IPS DF 19.7 (cell line): ENCODE results near the gene POLE3.
"Not testable (repeated sequence)": the region's sequence is repeated elsewhere in the genome, so short reads cannot be mapped to it uniquely, and the experiment has no call there.

Experiments
- DNase-seq: peaks from one replicate; pipeline ENCODE4 v3.0.0-alpha.2; 2013; ENCODE audit warnings: low read depth, low spot score

The POLE3 gene

DNA sequence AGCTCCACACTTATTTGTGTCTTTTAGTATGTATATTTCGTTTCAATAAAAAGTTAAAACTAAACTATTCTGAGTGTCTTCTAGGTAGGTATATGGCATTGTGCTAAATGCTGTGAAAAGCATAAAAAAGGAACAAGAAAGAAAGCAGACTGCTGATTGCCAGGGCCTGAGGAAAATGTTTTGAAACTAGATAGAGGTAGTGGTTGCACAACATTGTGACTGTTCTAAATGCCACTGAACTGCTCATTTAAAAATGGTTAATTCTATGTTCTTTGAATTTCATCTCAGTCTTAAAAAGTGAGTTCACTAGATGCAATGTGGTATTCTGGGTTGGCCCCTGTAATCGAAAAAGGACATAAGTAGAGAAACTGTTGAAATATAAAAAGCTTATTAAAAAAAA is 6.8 kb downstream of the POLE3 start:
- no peak for DNase-seq

GRCh38 chr9:113401027-113401792 is 9.3 kb downstream of the POLE3 start, which contains the start of gene ALAD:
ALAD (minus strand) TSS chr9:113401284; CDS start chr9:113393559, 7,725 bp downstream.
- DNase-seq: no peak

GRCh38 chr9:113399646-113400200 is 10.8 kb downstream of the POLE3 start:
- DNase-seq: no peak

DNA sequence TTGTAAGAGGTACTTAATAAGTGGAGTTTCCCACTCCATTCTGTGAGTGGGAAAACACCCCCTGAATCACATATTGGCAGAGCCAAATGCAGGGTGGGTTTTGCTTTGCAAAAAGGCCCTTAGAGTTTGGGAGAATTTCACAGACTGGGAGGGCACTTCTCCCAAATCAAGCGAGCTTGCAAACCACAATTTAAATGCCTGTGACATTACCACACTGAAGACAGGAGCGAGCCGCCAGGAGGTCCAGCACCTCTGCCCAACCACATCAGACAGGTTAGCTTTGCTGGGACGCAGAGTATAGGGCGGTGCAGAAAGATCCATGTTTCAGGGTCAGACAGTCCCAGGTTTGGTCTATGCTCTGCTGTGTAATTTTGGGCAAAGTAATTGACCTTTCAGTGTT is 11.7 kb downstream of the POLE3 start:
- no peak for DNase-seq

GRCh38 chr9:113397203-113397631 is 13.3 kb downstream of the POLE3 start:
- DNase-seq: no peak

- no peak for DNase-seq
Measured at GRCh38 chr9:113395000-113395861, 15.2 kb downstream of the POLE3 start.

GRCh38 chr9:113393281-113393680 is 17.2 kb downstream of the POLE3 start:
- DNase-seq: no peak

- no peak for DNase-seq
Measured at GRCh38 chr9:113391917-113392316, 18.6 kb downstream of the POLE3 start.

DNA sequence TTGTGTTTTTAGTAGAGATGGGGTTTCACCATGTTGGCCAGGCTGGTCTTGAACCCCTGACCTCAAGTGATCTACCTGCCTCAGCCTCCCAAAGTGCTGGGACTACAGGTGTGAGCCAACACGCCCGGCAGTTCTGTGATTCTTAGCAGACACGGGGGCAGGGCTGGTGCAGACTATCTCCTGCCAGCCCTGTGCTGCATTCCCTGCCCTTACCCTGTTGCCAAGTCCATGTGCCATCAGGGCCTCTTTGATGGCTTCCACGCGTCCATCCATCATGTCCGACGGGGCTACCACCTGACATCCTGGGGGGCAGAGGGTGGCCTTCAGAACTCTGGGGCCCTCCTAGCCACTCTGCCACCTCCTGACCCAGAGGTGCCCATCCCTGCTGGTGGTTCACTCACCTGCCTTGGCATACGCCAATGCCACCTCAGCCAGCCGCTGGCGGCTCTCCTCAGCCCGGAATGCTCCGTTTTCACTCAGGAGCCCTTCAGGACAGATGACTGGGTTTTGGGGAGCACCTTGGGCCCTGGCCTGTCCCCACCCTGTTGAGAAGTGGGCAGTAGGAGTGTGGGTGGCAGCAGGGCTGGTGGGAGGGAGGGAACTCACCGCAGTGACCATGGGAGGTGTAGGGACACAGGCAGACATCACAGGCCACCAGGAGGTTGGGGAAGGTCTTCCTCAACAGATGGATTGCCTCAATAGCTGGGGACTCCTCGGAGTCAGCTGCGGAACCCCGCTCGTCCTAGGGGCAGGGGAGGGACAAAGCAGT is 20.1 kb downstream of the POLE3 start:
- DNase-seq: no peak

DNA sequence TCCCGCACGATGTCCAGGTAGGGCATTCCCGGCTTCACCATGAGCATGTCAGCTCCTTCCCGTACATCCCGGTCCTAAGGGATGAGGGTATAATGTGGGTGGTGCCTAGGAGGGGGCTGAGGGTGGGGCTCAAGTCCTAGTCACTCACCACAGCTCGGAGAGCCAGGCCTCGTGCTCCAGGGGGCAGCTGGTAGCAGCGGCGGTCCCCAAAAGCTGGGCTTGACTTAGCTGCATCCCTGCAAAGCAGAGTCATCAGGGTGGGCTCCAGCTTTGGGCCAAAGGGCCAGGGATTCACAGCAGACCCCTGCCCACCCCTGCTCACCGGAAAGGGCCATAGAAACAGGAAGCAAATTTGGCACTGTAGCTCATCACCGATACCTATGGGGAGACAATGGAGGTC is 21.0 kb downstream of the POLE3 start:
- no peak for DNase-seq

DNA sequence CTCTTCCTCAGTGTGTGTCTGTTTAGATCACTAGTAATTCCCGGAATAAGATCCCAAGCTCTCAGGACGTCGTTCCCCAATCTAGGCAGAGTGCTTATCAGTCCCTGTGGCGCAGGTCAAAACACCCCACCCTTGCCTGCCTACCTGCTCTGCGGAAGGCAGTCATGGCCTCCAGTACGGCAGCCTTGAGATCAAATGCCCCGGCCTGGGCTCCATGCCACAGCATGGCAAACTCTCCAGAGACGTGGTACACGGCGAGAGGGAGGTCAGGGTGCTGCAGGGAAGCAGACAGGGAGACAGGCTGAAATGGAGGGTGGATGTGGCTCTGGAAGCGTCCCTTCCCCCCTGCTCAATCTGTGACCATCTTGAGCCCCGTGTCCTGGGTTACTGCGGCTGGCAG is 21.6 kb downstream of the POLE3 start:
- no peak for DNase-seq

GRCh38 chr9:113387560-113388230 is 22.8 kb downstream of the POLE3 start:
- DNase-seq: no peak

DNA sequence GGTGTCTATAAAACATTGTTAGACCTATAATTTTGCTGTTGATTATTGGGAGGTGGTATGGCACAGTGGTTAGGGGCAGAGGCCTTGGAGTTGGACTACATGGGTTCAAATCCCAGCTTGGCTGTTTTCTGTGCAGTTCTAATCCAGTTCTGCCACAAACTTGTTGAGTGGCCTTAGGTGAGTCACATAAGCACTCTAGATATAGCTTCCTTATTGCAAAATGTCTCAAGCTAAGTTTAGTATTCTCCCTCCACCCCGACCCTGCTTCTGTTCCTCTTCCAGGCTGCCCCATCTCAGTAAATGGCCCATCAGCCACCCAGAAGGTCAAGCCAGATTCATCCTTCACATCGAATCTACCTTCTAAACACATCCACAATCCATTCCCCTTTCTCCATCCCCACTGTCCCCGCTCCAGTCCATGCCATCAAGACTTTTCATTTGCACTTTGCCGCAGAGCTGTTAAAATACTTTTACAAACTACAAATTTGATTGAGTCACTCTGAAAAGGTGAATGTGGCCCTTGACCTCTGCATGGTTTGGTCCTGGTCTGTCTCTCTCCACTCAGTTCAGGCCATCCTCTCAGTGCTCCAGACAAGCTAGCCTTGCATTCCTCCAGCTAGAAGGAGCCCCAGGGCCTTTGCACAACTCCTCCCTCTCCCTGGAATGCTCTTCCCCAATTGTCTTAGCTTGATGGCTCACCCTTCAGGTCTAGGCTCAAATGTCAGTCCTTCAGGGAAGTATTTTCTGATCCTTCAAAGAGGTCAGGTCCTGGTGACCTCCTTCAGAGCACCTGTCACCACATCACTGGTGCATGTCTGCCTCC is 23.7 kb downstream of the POLE3 start:
- DNase-seq: no peak

- DNase-seq: no peak
Measured at GRCh38 chr9:113381909-113382411, 28.5 kb downstream of the POLE3 start.

GRCh38 chr9:113381441-113381840 is 29.0 kb downstream of the POLE3 start:
- not testable (repeated sequence) for DNase-seq

- DNase-seq: no peak
Measured at GRCh38 chr9:113380869-113381378, 29.6 kb downstream of the POLE3 start.

- not testable (repeated sequence) for DNase-seq
Measured at GRCh38 chr9:113379829-113380210, 30.7 kb downstream of the POLE3 start.

GRCh38 chr9:113379094-113379828 is 31.2 kb downstream of the POLE3 start:
- DNase-seq: not testable (repeated sequence)
